KMS-11 (cell line): ENCODE data around the gene TTC39C.

ENCODE experiments used
- H2AFZ ChIP-seq: fragments of 200-600 bp; sonication (generic); 2 replicates; pipeline ENCODE4 v1.6.1; 2016; ENCODE audit warnings: antibody characterized with exemption, mixed run types, low read depth
- H3K27ac ChIP-seq: fragments of 200-600 bp; sonication (generic); 2 replicates; pipeline ENCODE4 v1.6.1; 2016; ENCODE audit warnings: mild to moderate bottlenecking, mixed run types
- H3K27me3 ChIP-seq: fragments of 200-600 bp; sonication (generic); 2 replicates; pipeline ENCODE4 v1.6.1; 2017; ENCODE audit warnings: mild to moderate bottlenecking, low read depth, mixed run types, moderate library complexity; ENCODE audit not compliant: insufficient read depth
- H3K36me3 ChIP-seq: fragments of 200-600 bp; sonication (generic); 2 replicates; pipeline ENCODE4 v1.6.1; 2017; ENCODE audit warnings: mild to moderate bottlenecking, mixed run types; ENCODE audit not compliant: insufficient read depth
- H3K4me1 ChIP-seq: fragments of 200-600 bp; sonication (generic); 2 replicates; pipeline ENCODE4 v1.6.1; 2016; ENCODE audit warnings: mild to moderate bottlenecking, low read depth, mixed run types; ENCODE audit not compliant: poor library complexity, severe bottlenecking
- H3K4me2 ChIP-seq: fragments of 200-600 bp; sonication (generic); 2 replicates; pipeline ENCODE4 v1.7.0; 2016; ENCODE audit warnings: mild to moderate bottlenecking, mixed run types
- H3K4me3 ChIP-seq: fragments of 200-600 bp; sonication (generic); IDR thresholded peaks from 2 replicates; pipeline ENCODE4 v1.6.1; 2017; ENCODE audit warnings: low read depth, low read length, mixed read lengths; ENCODE audit not compliant: insufficient read depth
- H3K79me2 ChIP-seq: fragments of 200-600 bp; sonication (generic); 2 replicates; pipeline ENCODE4 v1.6.1; 2016; ENCODE audit warnings: low read depth, mixed run types; ENCODE audit not compliant: insufficient read depth
- H3K9ac ChIP-seq: fragments of 200-600 bp; sonication (generic); 2 replicates; pipeline ENCODE4 v1.6.1; 2016; ENCODE audit warnings: mild to moderate bottlenecking, mixed run types
- H4K20me1 ChIP-seq: fragments of 200-600 bp; sonication (generic); 2 replicates; pipeline ENCODE4 v1.6.1; 2016; ENCODE audit warnings: mild to moderate bottlenecking, mixed run types; ENCODE audit not compliant: insufficient read depth
- TF ChIP-seq, protein P1 (sequence below): fragments of 200-600 bp; sonication (generic); conservative IDR thresholded peaks from 2 replicates; pipeline ENCODE4 v1.6.1; 2017; ENCODE audit warnings: low read depth, mild to moderate bottlenecking, antibody characterized with exemption, low read length, moderate library complexity, mixed read lengths

TTC39C gene

DNA sequence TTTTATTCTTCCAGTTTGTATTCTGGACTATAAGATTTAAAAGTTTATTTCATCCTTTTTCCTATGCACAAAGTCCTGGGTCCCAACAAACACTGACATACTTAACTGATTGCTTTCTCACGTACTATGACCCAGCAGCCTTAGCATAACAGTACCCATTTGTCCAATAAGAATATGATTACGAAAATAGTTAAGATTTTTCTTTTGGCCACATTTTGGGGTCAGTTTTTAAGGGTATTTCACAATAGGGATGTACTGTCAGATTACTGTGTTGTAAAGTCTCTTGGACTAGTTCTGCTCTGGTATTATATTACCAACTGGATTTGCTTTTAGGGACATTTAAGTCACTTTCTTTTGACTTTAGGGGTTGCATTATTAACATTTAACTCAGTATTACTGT lies 46.1 kb downstream of the TTC39C start:
- H3K79me2 ChIP-seq = no peaks in the 10 kb centered on the region
- H3K4me2 ChIP-seq = no peak overlapping the region
- no peak overlapping the region for H2AFZ ChIP-seq
- no peaks in the 10 kb centered on the region for H4K20me1 ChIP-seq
- H3K27me3 ChIP-seq = no peaks in the 10 kb centered on the region
- peaks cover 16% of the 10 kb centered on the region for H3K4me1 ChIP-seq
- no peak overlapping the region for H3K9ac ChIP-seq
- no peaks in the 10 kb centered on the region for H3K36me3 ChIP-seq
- TF ChIP-seq, protein P1, sequence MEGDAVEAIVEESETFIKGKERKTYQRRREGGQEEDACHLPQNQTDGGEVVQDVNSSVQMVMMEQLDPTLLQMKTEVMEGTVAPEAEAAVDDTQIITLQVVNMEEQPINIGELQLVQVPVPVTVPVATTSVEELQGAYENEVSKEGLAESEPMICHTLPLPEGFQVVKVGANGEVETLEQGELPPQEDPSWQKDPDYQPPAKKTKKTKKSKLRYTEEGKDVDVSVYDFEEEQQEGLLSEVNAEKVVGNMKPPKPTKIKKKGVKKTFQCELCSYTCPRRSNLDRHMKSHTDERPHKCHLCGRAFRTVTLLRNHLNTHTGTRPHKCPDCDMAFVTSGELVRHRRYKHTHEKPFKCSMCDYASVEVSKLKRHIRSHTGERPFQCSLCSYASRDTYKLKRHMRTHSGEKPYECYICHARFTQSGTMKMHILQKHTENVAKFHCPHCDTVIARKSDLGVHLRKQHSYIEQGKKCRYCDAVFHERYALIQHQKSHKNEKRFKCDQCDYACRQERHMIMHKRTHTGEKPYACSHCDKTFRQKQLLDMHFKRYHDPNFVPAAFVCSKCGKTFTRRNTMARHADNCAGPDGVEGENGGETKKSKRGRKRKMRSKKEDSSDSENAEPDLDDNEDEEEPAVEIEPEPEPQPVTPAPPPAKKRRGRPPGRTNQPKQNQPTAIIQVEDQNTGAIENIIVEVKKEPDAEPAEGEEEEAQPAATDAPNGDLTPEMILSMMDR = no peak
- H3K27ac ChIP-seq = no peak overlapping the region
- H3K4me3 ChIP-seq = no peak overlapping the region

DNA sequence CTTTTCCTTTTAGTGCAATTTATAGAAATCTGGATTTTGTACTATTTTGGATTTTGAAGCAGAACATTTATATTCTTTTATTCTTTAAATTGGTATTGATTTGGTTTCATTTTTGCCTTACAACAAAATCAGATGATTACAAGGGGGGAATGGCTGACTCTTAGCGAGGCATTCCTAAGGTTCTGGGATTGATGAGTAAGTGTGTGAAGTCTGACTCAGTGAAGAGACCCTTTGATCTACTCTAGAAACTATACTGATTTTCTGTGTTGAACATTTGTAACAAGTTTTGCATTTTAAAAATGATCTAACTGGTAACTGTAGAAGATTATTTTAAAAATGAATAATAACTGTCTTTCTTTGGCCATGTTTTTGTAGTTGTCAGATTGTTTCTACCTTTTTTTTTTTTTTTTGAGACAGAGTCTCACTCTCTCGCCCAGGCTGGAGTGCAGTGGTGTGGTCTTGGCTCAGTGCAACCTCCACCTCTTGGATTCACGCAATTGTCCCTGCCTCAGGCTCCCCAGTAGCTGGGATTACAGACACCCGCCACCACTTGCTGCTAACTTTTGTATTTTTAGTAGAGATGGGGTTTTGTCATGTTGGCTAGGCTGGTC lies 48.7 kb downstream of the TTC39C start:
- no peak overlapping the region for H2AFZ ChIP-seq
- H3K9ac ChIP-seq = no peak overlapping the region
- H3K79me2 ChIP-seq = no peaks in the 10 kb centered on the region
- no peaks in the 10 kb centered on the region for H3K4me1 ChIP-seq
- no peak overlapping the region for H3K4me2 ChIP-seq
- H3K4me3 ChIP-seq = no peak overlapping the region
- TF ChIP-seq, protein P1 = no peak
- H3K27me3 ChIP-seq = no peaks in the 10 kb centered on the region
- H3K27ac ChIP-seq = no peak overlapping the region
- H4K20me1 ChIP-seq = no peaks in the 10 kb centered on the region
- H3K36me3 ChIP-seq = no peaks in the 10 kb centered on the region

DNA sequence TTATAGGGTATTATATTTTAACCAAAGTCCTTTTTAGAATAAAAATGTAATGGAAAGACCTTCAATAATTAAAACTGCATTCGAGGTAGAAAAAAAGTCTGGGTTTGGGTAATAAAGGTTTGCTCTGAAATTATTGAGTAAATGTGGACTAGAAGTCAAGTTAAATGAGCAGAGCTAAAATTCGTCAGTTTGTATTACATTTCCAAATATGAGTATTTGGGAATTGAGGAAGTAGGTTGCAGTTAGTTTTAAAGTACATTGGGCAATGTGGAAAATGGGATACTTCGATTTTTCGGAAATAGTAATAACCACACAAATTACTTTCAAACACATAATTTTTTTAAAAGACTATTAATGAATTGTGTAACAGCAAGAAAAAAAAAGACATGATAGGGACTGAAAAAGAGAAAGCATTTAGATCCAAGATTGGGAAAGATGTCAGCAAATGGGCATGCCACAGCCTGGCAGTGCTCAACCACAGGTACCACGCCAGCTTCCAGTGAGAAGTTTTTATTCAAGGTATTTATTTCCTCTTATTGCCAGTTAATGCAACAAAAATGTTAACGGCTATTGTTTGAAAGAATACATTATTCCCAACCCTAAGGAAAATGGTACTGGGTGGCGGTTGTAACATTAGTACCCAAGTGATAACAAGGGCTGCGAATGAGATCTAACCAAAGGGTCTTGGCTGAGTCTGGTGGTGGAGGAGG lies 50.0 kb downstream of the TTC39C start:
- Histone ChIP-seq H2AFZ (no peak overlapping the region), H3K27ac (no peak overlapping the region), H3K4me3 (no peak overlapping the region), H3K9ac (no peak overlapping the region), H3K79me2 (no peaks in the 10 kb centered on the region), H3K27me3 (no peaks in the 10 kb centered on the region), H3K4me1 (no peaks in the 10 kb centered on the region), H3K36me3 (no peaks in the 10 kb centered on the region), H4K20me1 (no peaks in the 10 kb centered on the region), H3K4me2 (no peak overlapping the region)
- TF ChIP-seq, protein P1 = no peak

DNA sequence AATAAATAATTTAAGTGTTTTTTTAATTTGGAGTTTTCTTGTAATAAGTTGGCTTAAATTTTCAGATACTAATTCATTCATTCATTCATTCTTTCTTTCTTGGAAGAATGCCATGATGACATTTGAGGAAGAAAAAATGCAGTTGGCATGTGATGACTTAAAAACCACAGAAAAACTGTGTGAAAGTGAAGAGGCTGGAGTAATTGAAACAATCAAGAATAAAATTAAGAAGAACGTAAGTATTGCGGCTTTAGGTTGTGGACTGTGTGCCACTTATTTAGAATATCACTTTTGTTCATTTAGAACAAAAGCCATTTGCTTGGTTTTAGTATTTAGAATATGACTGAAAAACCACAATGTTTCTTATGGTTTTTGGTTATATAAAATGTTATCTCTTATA lies 51.4 kb downstream of the TTC39C start:
- Histone ChIP-seq H3K9ac (no peak overlapping the region), H3K27ac (no peak overlapping the region), H4K20me1 (no peaks in the 10 kb centered on the region), H2AFZ (no peak overlapping the region), H3K27me3 (no peaks in the 10 kb centered on the region), H3K4me2 (no peak overlapping the region), H3K4me3 (no peak overlapping the region), H3K36me3 (no peaks in the 10 kb centered on the region), H3K4me1 (no peaks in the 10 kb centered on the region), H3K79me2 (no peaks in the 10 kb centered on the region)
- TF ChIP-seq, protein P1 = no peak
